Endodermal cell (in vitro differentiated cells): ENCODE data around the gene MZF1. TPM values are rescaled to one million over a fixed set of nuclear protein-coding genes. Genes with fewer than 3 reads are reported as not detected.

ENCODE experiments used
- DNase-seq: peaks from one replicate; pipeline ENCODE4 v3.0.0-alpha.2; 2017
- H3K27ac ChIP-seq: 2 replicates; pipeline ENCODE4 v1.5.1; 2013; ENCODE audit warnings: mild to moderate bottlenecking, low read depth, low read length, moderate library complexity
- H3K27me3 ChIP-seq: 2 replicates; pipeline ENCODE4 v1.6.1; 2013; ENCODE audit warnings: mild to moderate bottlenecking, low read length, moderate library complexity; ENCODE audit not compliant: insufficient read depth, control insufficient read depth, poor library complexity, severe bottlenecking
- H3K36me3 ChIP-seq: 2 replicates; pipeline ENCODE4 v1.7.0; 2013; ENCODE audit warnings: mild to moderate bottlenecking, low read length, moderate library complexity; ENCODE audit not compliant: control insufficient read depth, insufficient read depth
- H3K4me1 ChIP-seq: one replicate; pipeline ENCODE4 v1.7.0; 2013; ENCODE audit warnings: low read length; ENCODE audit not compliant: control insufficient read depth, insufficient read depth
- H3K4me3 ChIP-seq: 2 replicates; pipeline ENCODE4 v1.5.1; 2013; ENCODE audit warnings: mild to moderate bottlenecking, low read length, moderate library complexity
- H3K9ac ChIP-seq: 2 replicates; pipeline ENCODE4 v1.6.1; 2013; ENCODE audit warnings: mild to moderate bottlenecking, low read length, moderate library complexity; ENCODE audit not compliant: poor library complexity, severe bottlenecking; ENCODE audit errors: extremely low read depth
- H3K9me3 ChIP-seq: 2 replicates; pipeline ENCODE4 v1.6.1; 2013; ENCODE audit warnings: mild to moderate bottlenecking, low read length, moderate library complexity; ENCODE audit not compliant: control insufficient read depth
- H3K27ac Mint-ChIP-seq: 2 replicates; pipeline ENCODE4 v1.8.0; 2020; ENCODE audit warnings: mixed read lengths
- H3K27me3 Mint-ChIP-seq: 2 replicates; pipeline ENCODE4 v1.8.0; 2021; ENCODE audit warnings: mild to moderate bottlenecking, mixed read lengths; ENCODE audit not compliant: insufficient read depth
- H3K36me3 Mint-ChIP-seq: 2 replicates; pipeline ENCODE4 v1.8.0; 2020; ENCODE audit warnings: low read depth, mixed read lengths
- H3K4me1 Mint-ChIP-seq: 2 replicates; pipeline ENCODE4 v1.8.0; 2020; ENCODE audit warnings: mixed read lengths
- H3K4me3 Mint-ChIP-seq: 2 replicates; pipeline ENCODE4 v1.8.0; 2020; ENCODE audit warnings: mild to moderate bottlenecking, moderate library complexity, mixed read lengths
- H3K9me3 Mint-ChIP-seq: 2 replicates; pipeline ENCODE4 v1.8.0; 2020; ENCODE audit warnings: mild to moderate bottlenecking, mixed read lengths
- WGBS, 2 experiments: methylation state at CpG; one replicate each; pipeline versions ENCODE4 v1.1.5 to v1.1.7; 2013; ENCODE audit warnings: missing lambda C conversion rate in 2 of 2, mixed read lengths in 1 of 2; ENCODE audit not compliant: insufficient coverage in 1 of 2, insufficient read length in 1 of 2; 5-methylcytosine and 5-hydroxymethylcytosine counted together
- total RNA-seq, 2 donors: library from RNA; stranded (reverse); fragmentation: NEBNext Ultra II Directional in 1 of 2; extraction: Animal tissue kit (Norgen Biotek cat#: 25700) in 1 of 2; gene quantifications; 2 replicates in 1 of 2; 3 replicates in 1 of 2; pipeline ENCODE4 v1.2.1, GENCODE V29; 2021
- TF ChIP-seq, protein P1 (sequence below): fragments of 200-600 bp; sonication (generic); conservative IDR thresholded peaks from 2 replicates; pipeline ENCODE4 v1.5.0; 2021; ENCODE audit warnings: antibody characterized with exemption, mild to moderate bottlenecking

The MZF1 gene
- total RNA-seq, 2 donors from 2014 or later, result 24.3 to 33.1 TPM

DNA sequence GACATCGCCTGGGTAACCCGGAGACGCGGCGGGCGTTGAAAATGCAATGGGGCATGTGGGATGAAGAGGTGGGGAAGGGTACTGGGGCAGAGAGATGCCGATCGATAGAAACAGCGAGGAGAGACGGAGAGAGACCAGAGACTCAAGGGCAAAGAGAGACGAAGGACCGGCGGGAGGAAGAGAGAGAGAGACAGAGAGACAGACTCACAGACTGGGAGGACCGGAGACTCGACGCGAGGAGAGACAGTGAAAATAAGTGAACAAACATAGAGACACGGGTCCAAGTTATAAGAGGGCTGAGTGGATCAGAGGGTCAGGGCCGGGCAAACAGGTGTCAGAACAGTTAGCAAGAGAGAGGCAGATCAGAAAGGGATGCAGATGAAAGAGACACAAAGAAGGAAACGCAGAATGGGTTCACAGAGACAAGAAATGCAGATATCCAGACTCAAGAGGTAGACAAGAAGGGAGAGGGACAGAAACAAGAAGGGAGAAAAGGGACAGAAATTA, 576 bp upstream of the MZF1 start:
- Histone ChIP-seq H3K9ac (peak overlapping the region; percentile 81), H3K27me3 (no peaks in the 10 kb centered on the region), H3K27ac (peak overlapping the region; percentile 88), H3K4me1 (no peaks in the 10 kb centered on the region), H3K4me3 (peak overlapping the region; percentile 90), H3K9me3 (no peaks in the 10 kb centered on the region), H3K36me3 (peaks cover 29% of the 10 kb centered on the region)
- H3K27ac Mint-ChIP-seq, result peak overlapping the region; percentile 100
- no peaks in the 10 kb centered on the region for H3K9me3 Mint-ChIP-seq
- no peaks in the 10 kb centered on the region for H3K27me3 Mint-ChIP-seq
- DNase-seq, result no peak
- peaks cover 3% of the 10 kb centered on the region for H3K36me3 Mint-ChIP-seq
- WGBS, 2 experiments, result 5% methylated on average over 14 to 20 of the region's 20 CpGs
- peaks cover 13% of the 10 kb centered on the region for H3K4me1 Mint-ChIP-seq
- TF ChIP-seq, protein P1, sequence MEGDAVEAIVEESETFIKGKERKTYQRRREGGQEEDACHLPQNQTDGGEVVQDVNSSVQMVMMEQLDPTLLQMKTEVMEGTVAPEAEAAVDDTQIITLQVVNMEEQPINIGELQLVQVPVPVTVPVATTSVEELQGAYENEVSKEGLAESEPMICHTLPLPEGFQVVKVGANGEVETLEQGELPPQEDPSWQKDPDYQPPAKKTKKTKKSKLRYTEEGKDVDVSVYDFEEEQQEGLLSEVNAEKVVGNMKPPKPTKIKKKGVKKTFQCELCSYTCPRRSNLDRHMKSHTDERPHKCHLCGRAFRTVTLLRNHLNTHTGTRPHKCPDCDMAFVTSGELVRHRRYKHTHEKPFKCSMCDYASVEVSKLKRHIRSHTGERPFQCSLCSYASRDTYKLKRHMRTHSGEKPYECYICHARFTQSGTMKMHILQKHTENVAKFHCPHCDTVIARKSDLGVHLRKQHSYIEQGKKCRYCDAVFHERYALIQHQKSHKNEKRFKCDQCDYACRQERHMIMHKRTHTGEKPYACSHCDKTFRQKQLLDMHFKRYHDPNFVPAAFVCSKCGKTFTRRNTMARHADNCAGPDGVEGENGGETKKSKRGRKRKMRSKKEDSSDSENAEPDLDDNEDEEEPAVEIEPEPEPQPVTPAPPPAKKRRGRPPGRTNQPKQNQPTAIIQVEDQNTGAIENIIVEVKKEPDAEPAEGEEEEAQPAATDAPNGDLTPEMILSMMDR, result no peak
- peak overlapping the region; percentile 97 for H3K4me3 Mint-ChIP-seq

DNA sequence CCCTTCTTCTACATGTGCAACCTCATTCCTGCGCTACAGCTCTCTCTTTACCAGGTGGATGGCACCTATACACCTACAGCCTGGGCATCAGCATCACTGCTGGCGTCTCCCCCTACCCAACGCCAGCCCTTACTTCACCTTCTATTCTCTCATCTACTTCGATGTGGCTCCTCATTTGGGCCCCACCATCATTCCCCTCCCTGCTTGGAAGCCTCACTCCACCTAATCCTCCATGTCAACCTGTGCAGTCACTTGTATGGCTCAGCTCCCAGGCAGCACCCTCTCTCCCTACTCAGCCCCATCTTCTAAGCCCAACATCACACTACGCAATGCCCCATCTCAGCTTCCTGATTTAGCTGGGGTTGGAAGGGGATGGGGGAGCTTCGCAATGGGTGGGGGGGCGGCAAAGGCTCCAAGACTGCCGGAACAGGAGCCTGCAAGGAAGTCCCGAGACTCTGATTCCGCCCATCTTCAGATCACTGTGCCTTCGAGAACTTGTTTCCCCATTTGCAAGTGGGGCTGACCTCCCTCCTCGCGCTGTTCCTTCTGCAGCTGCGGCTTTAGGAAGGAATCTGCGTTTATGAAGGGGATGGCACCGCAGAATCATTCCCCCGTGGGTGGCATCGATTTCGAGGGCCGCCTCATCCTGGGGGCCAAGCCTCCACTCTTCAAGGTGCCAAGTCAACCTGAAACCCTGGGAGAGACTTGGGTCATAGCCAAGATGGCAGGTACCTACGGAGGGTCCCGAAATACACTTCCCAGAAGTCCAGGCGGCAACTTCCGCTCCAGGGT, 913 bp downstream of the MZF1 start:
- Histone ChIP-seq H3K36me3 (peaks cover 34% of the 10 kb centered on the region), H3K4me1 (no peaks in the 10 kb centered on the region), H3K9ac (peak overlapping the region; percentile 81), H3K4me3 (peak overlapping the region; percentile 90), H3K9me3 (no peaks in the 10 kb centered on the region), H3K27ac (no peak overlapping the region), H3K27me3 (no peaks in the 10 kb centered on the region)
- TF ChIP-seq, protein P1, result no peak
- DNase-seq, result no peak
- H3K27me3 Mint-ChIP-seq, result no peaks in the 10 kb centered on the region
- WGBS, 2 experiments, result 53 to 65% methylated on average over 19 to 24 of the region's 24 CpGs
- peak overlapping the region; percentile 100 for H3K27ac Mint-ChIP-seq
- peaks cover 7% of the 10 kb centered on the region for H3K36me3 Mint-ChIP-seq
- H3K4me1 Mint-ChIP-seq, result peaks cover 13% of the 10 kb centered on the region
- H3K4me3 Mint-ChIP-seq, result peak overlapping the region; percentile 97
- no peaks in the 10 kb centered on the region for H3K9me3 Mint-ChIP-seq

DNA sequence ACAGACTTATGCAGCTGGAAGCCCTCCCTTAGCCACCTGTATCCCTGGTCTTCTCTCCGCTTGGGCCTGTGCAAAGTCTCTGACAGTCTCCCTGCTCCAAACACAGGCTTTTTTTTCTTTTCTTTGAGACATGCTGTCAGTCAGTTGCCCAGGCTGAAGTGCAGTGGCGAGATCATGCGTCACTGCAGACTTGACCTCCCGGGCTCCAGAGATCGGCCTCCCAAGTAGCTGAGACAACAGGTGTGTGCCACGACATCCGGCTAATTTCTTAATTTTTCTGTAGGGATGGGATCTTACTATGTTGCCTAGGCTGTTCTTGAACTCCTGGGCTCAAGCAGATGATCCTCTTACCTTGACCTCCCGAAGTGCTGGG, 1.6 kb downstream of the MZF1 start:
- no peak overlapping the region for H3K27ac Mint-ChIP-seq
- peak overlapping the region; percentile 97 for H3K4me3 Mint-ChIP-seq
- Histone ChIP-seq H3K4me1 (no peaks in the 10 kb centered on the region), H3K27ac (no peak overlapping the region), H3K27me3 (no peaks in the 10 kb centered on the region), H3K9ac (no peak overlapping the region), H3K4me3 (peak overlapping the region; percentile 90), H3K9me3 (no peaks in the 10 kb centered on the region), H3K36me3 (peaks cover 40% of the 10 kb centered on the region)
- WGBS, 2 experiments, result 94 to 97% methylated on average over 8 of the region's 8 CpGs
- H3K4me1 Mint-ChIP-seq, result peaks cover 13% of the 10 kb centered on the region
- no peaks in the 10 kb centered on the region for H3K9me3 Mint-ChIP-seq
- no peaks in the 10 kb centered on the region for H3K27me3 Mint-ChIP-seq
- TF ChIP-seq, protein P1, result no peak
- no peak for DNase-seq
- peaks cover 10% of the 10 kb centered on the region for H3K36me3 Mint-ChIP-seq
